GM08714 (cell line): ENCODE data around the gene ARL6.
A peak's percentile ranks its signal among the peaks of the same experiment; 100 is the strongest.

Experiments
- H3K4me3 ChIP-seq: fragments of 200-500 bp; sonication (Bioruptor generic); 2 replicates; pipeline ENCODE4 v1.5.1; 2014; ENCODE audit warnings: mild to moderate bottlenecking, low read length, inconsistent platforms
- ZNF274 ChIP-seq: IDR thresholded peaks from 2 replicates; pipeline ENCODE4 v1.6.1; 2012; ENCODE audit warnings: mild to moderate bottlenecking, low read depth, low read length

The ARL6 gene

GRCh38 chr3:97804471-97804870 is 39.9 kb downstream of the ARL6 start:
- no peak for TF ChIP-seq ZNF274
- H3K4me3 ChIP-seq, result no peak overlapping the region

GRCh38 chr3:97810779-97811390 is 46.3 kb downstream of the ARL6 start:
- TF ChIP-seq ZNF274, result no peak

GRCh38 chr3:97815149-97815917 is 50.8 kb downstream of the ARL6 start:
- no peak for TF ChIP-seq ZNF274
- no peak overlapping the region for H3K4me3 ChIP-seq

More at GRCh38 chr3:97810779-97811390, 46.3 kb downstream of the ARL6 start:
- H3K4me3 ChIP-seq, result no peak overlapping the region

- no peak for TF ChIP-seq ZNF274
- no peak overlapping the region for H3K4me3 ChIP-seq
Observed at GRCh38 chr3:97816811-97817210, 52.3 kb downstream of the ARL6 start.

GRCh38 chr3:97817965-97818364 is 53.4 kb downstream of the ARL6 start:
- H3K4me3 ChIP-seq, result no peak overlapping the region

GRCh38 chr3:97820780-97821179 is 56.2 kb downstream of the ARL6 start:
- no peak overlapping the region for H3K4me3 ChIP-seq
- TF ChIP-seq ZNF274, result no peak

More at GRCh38 chr3:97817965-97818364, 53.4 kb downstream of the ARL6 start:
- no peak for TF ChIP-seq ZNF274

GRCh38 chr3:97821287-97821773 is 56.8 kb downstream of the ARL6 start:
- no peak for TF ChIP-seq ZNF274
- H3K4me3 ChIP-seq, result peak overlapping the region; percentile 61; the same call in 1 of the 2 replicates

GRCh38 chr3:97821774-97822358 is 57.3 kb downstream of the ARL6 start, which contains the start of gene CRYBG3:
TSS of gene CRYBG3 (plus strand) at chr3:97822011. CDS start at chr3:97822207, 196 bp downstream.
- H3K4me3 ChIP-seq, result peak within 1 kb of the TSS; percentile 61
- no peak for TF ChIP-seq ZNF274

- peak overlapping the region; percentile 61 for H3K4me3 ChIP-seq
- TF ChIP-seq ZNF274, result no peak
Observed at GRCh38 chr3:97822359-97822775, 57.8 kb downstream of the ARL6 start.

GRCh38 chr3:97823046-97824004 is 58.8 kb downstream of the ARL6 start:
- TF ChIP-seq ZNF274, result no peak
- no peak overlapping the region; the same call in 1 of the 2 replicates for H3K4me3 ChIP-seq

- H3K4me3 ChIP-seq, result no peak overlapping the region
- TF ChIP-seq ZNF274, result no peak
Observed at GRCh38 chr3:97825101-97825500, 60.5 kb downstream of the ARL6 start.

GRCh38 chr3:97827741-97828471 is 63.3 kb downstream of the ARL6 start:
- H3K4me3 ChIP-seq, result no peak overlapping the region
- no peak for TF ChIP-seq ZNF274

- TF ChIP-seq ZNF274, result no peak
- H3K4me3 ChIP-seq, result no peak overlapping the region
Observed at GRCh38 chr3:97829198-97829597, 64.6 kb downstream of the ARL6 start.
